Liver (tissue), 9 donors: ENCODE measurements around the gene TSSK1B. TPM values are rescaled to one million over a fixed set of nuclear protein-coding genes. Genes with fewer than 3 reads are reported as not detected.

Source experiments
- DNase-seq: peaks from one replicate; pipeline ENCODE4 v3.0.0-alpha.2; 2017; ENCODE audit warnings: low spot score
- H3K27ac ChIP-seq, 2 donors: one replicate each; pipeline ENCODE4 v1.7.0; 2013; ENCODE audit warnings: inconsistent platforms in 2 of 2, low read length in 2 of 2, control low read depth in 1 of 2, low read depth in 1 of 2, mild to moderate bottlenecking in 1 of 2
- H3K27me3 ChIP-seq, 4 donors: one replicate each; pipeline versions ENCODE4 v1.6.1 to v1.7.0; 2013; ENCODE audit warnings: low read length in 3 of 4, inconsistent platforms in 1 of 4, mild to moderate bottlenecking in 1 of 4, moderate library complexity in 1 of 4; ENCODE audit not compliant: control insufficient read depth in 4 of 4, insufficient read depth in 4 of 4
- H3K36me3 ChIP-seq, 4 donors: one replicate each; pipeline versions ENCODE4 v1.6.1 to v1.7.0; 2013; ENCODE audit warnings: low read length in 3 of 4, mild to moderate bottlenecking in 3 of 4, low read depth in 1 of 4, moderate library complexity in 1 of 4; ENCODE audit not compliant: control insufficient read depth in 4 of 4, insufficient read depth in 3 of 4
- H3K4me1 ChIP-seq, 4 donors: one replicate each; pipeline versions ENCODE4 v1.6.1 to v1.7.0; 2013; ENCODE audit warnings: low read length in 3 of 4, mild to moderate bottlenecking in 3 of 4, moderate library complexity in 1 of 4; ENCODE audit not compliant: control insufficient read depth in 4 of 4, insufficient read depth in 4 of 4
- H3K4me3 ChIP-seq, 3 donors: one replicate each; pipeline versions ENCODE4 v1.6.1 to v1.7.0; 2013; ENCODE audit warnings: low read length in 3 of 3, control low read depth in 1 of 3, low read depth in 1 of 3, mild to moderate bottlenecking in 1 of 3
- H3K9ac ChIP-seq, 2 donors: one replicate each; pipeline ENCODE4 v1.7.0; 2013; ENCODE audit warnings: low read length in 2 of 2, mild to moderate bottlenecking in 2 of 2, moderate library complexity in 2 of 2, control low read depth in 1 of 2, low read depth in 1 of 2
- H3K9me3 ChIP-seq, 4 donors: one replicate each; pipeline versions ENCODE4 v1.6.1 to v1.7.0; 2013; ENCODE audit warnings: low read length in 3 of 4; ENCODE audit not compliant: control insufficient read depth in 4 of 4
- ATF3 ChIP-seq: IDR thresholded peaks from 2 replicates; pipeline ENCODE4 v1.6.1; 2016; ENCODE audit warnings: antibody characterized with exemption
- CTCF ChIP-seq: fragments of 150-350 bp; IDR thresholded peaks from 2 replicates; pipeline ENCODE4 v1.5.1; 2017; ENCODE audit warnings: improper control_type of control experiment, low read depth, low read length; ENCODE audit not compliant: missing input control
- EGR1 ChIP-seq, 2 donors: IDR thresholded peaks; 2 replicates each; pipeline ENCODE4 v1.6.1; 2016 to 2018; ENCODE audit warnings: antibody characterized with exemption in 2 of 2, low read depth in 2 of 2
- FOXA1 ChIP-seq: IDR thresholded peaks from 2 replicates; pipeline ENCODE4 v1.6.1; 2016; ENCODE audit warnings: antibody characterized with exemption
- FOXA2 ChIP-seq: IDR thresholded peaks from 2 replicates; pipeline ENCODE4 v1.6.1; 2016; ENCODE audit warnings: antibody characterized with exemption
- GABPA ChIP-seq, 2 donors: IDR thresholded peaks in 1 of 2; conservative IDR thresholded peaks in 1 of 2; 2 replicates each; pipeline ENCODE4 v1.6.1; 2016; ENCODE audit warnings: antibody characterized with exemption in 2 of 2, mild to moderate bottlenecking in 1 of 2, moderate library complexity in 1 of 2
- HNF4A ChIP-seq, 2 donors: conservative IDR thresholded peaks; 2 replicates each; pipeline ENCODE4 v1.6.1; 2016; ENCODE audit warnings: antibody characterized with exemption in 2 of 2, mild to moderate bottlenecking in 2 of 2
- HNF4G ChIP-seq: IDR thresholded peaks from 2 replicates; pipeline ENCODE4 v1.6.1; 2016; ENCODE audit warnings: antibody characterized with exemption
- JUND ChIP-seq, 2 donors: IDR thresholded peaks; 2 replicates each; pipeline ENCODE4 v1.6.1; 2016; ENCODE audit warnings: antibody characterized with exemption in 2 of 2
- MAX ChIP-seq: IDR thresholded peaks from 2 replicates; pipeline ENCODE4 v1.6.1; 2016; ENCODE audit warnings: antibody characterized with exemption
- NR2F2 ChIP-seq: IDR thresholded peaks from 2 replicates; pipeline ENCODE4 v1.6.1; 2016; ENCODE audit warnings: antibody characterized with exemption
- RAD21 ChIP-seq, 2 donors: IDR thresholded peaks; 2 replicates each; pipeline ENCODE4 v1.6.1; 2016; ENCODE audit warnings: antibody characterized with exemption in 2 of 2, mild to moderate bottlenecking in 2 of 2
- REST ChIP-seq: IDR thresholded peaks from 2 replicates; pipeline ENCODE4 v1.6.1; 2016; ENCODE audit warnings: antibody characterized with exemption, mild to moderate bottlenecking
- RXRA ChIP-seq, 2 donors: IDR thresholded peaks; 2 replicates each; pipeline ENCODE4 v1.6.1; 2017 to 2018; ENCODE audit warnings: antibody characterized with exemption in 2 of 2, mild to moderate bottlenecking in 1 of 2
- SP1 ChIP-seq: IDR thresholded peaks from 2 replicates; pipeline ENCODE4 v1.6.1; 2018; ENCODE audit warnings: antibody characterized with exemption, mild to moderate bottlenecking
- TAF1 ChIP-seq: conservative IDR thresholded peaks from 2 replicates; pipeline ENCODE4 v1.6.1; 2016; ENCODE audit warnings: antibody characterized with exemption, mild to moderate bottlenecking
- YY1 ChIP-seq: IDR thresholded peaks from 2 replicates; pipeline ENCODE4 v1.6.1; 2016; ENCODE audit warnings: antibody characterized with exemption, mild to moderate bottlenecking
- ZBTB33 ChIP-seq: IDR thresholded peaks from 2 replicates; pipeline ENCODE4 v1.6.1; 2016; ENCODE audit warnings: antibody characterized with exemption
- WGBS: extraction: QIAGEN DNeasy Blood & Tissue Kit; methylation state at CpG from one replicate; pipeline ENCODE4 v1.1.7; 2013; 5-methylcytosine and 5-hydroxymethylcytosine counted together
- polyA plus RNA-seq, 2 donors: library from polyadenylated mRNA; stranded (reverse) in 1 of 2; unstranded in 1 of 2; fragments of 200-250 nt in 1 of 2; fragments of >200 nt in 1 of 2; fragmentation: Nextera tagmentation in 1 of 2; extraction: Ambion mirVana in 1 of 2; gene quantifications; one replicate each; pipeline versions ENCODE4 v1.2.1 to v1.2.3, GENCODE V29; 2013 to 2015
- total RNA-seq, 2 donors: library from RNA; depleted of rRNA; stranded (reverse); fragments of >200 nt; gene quantifications; one replicate each; pipeline ENCODE4 v1.2.3, GENCODE V29; 2014
- donor health status: healthy.
- donor health status: healthy.
- donor health status: healthy.
- donor health status: healthy.
- donor health status: healthy.

The TSSK1B gene
- total and polyA plus RNA-seq, 4 donors: not detected

GRCh38 chr5:113425909-113426308 lies 8.9 kb downstream of the TSSK1B start:
- Histone ChIP-seq H3K9ac (no peak overlapping the region), H3K27me3 (no peaks in the 10 kb centered on the region), H3K9me3 (no peaks in the 10 kb centered on the region), H3K36me3 (no peaks in the 10 kb centered on the region), H3K27ac (no peak overlapping the region), H3K4me3 (no peak overlapping the region), H3K4me1 (no peaks in the 10 kb centered on the region)
- 92% methylated on average over 3 of the region's 3 CpGs for WGBS
- TF ChIP-seq HNF4A (conservative IDR thresholded peaks at IDR 0.05) (no peak), RXRA (IDR thresholded peaks at IDR 0.05) (no peak), NR2F2 (no peak), FOXA2 (no peak), HNF4G (no peak), RAD21 (IDR thresholded peaks at IDR 0.05) (no peak), EGR1 (IDR thresholded peaks at IDR 0.05; ENCODE audit: low read depth in 2 of 2) (no peak), SP1 (no peak), JUND (IDR thresholded peaks at IDR 0.05) (no peak), ZBTB33 (no peak), FOXA1 (no peak), REST (no peak), TAF1 (no peak), YY1 (no peak), MAX (no peak), GABPA (IDR thresholded peaks at IDR 0.05 in 1 of 2, conservative IDR thresholded peaks at IDR 0.05 in 1 of 2) (no peak), CTCF (no peak)
- DNase-seq: no peak

GRCh38 chr5:113421693-113422092 lies 13.1 kb downstream of the TSSK1B start:
- H3K4me3 ChIP-seq: no peak overlapping the region
- no peaks in the 10 kb centered on the region for H3K4me1 ChIP-seq
- 89% methylated on average over 2 of the region's 2 CpGs for WGBS
- no peak for DNase-seq
- TF ChIP-seq HNF4G (no peak), RAD21 (IDR thresholded peaks at IDR 0.05) (no peak), RXRA (IDR thresholded peaks at IDR 0.05) (no peak), FOXA1 (no peak), TAF1 (no peak), YY1 (no peak), REST (no peak), MAX (no peak), ATF3 (no peak), GABPA (IDR thresholded peaks at IDR 0.05 in 1 of 2, conservative IDR thresholded peaks at IDR 0.05 in 1 of 2) (no peak), EGR1 (IDR thresholded peaks at IDR 0.05; ENCODE audit: low read depth in 2 of 2) (no peak), FOXA2 (no peak), CTCF (no peak), SP1 (no peak)
- no peaks in the 10 kb centered on the region for H3K36me3 ChIP-seq
- no peak overlapping the region for H3K27ac ChIP-seq
- H3K9me3 ChIP-seq: no peaks in the 10 kb centered on the region
- H3K9ac ChIP-seq: no peak overlapping the region
- no peaks in the 10 kb centered on the region for H3K27me3 ChIP-seq
